COR-L47 (cell line): Measurements from ENCODE around the gene TSNAXIP1.

Experiments
- DNase-seq: peaks from one replicate; lab custom pipeline; 2025; lab: John Stamatoyannopoulos, UW

The TSNAXIP1 gene

GRCh38 chr16:67806428-67807147 lies at the start of gene TSNAXIP1, which contains the start of gene RANBP10:
Gene TSNAXIP1 (plus strand): TSS chr16:67806889. CDS start chr16:67807150, 261 bp downstream.
Gene RANBP10 (minus strand): TSS chr16:67806560. CDS start chr16:67806536, 24 bp downstream.
- peak; percentile 98 for DNase-seq

GRCh38 chr16:67758006-67758405 lies 48.7 kb upstream of the TSNAXIP1 start:
- DNase-seq = no peak

GRCh38 chr16:67758966-67759365 lies 47.7 kb upstream of the TSNAXIP1 start:
- DNase-seq = no peak

- no peak for DNase-seq
Measured at GRCh38 chr16:67760206-67760955, 46.3 kb upstream of the TSNAXIP1 start.

- no peak for DNase-seq
Measured at GRCh38 chr16:67760956-67761230, 45.8 kb upstream of the TSNAXIP1 start.

GRCh38 chr16:67761924-67762323 lies 44.8 kb upstream of the TSNAXIP1 start:
- no peak for DNase-seq

GRCh38 chr16:67762385-67762784 lies 44.3 kb upstream of the TSNAXIP1 start:
- no peak for DNase-seq

- DNase-seq = no peak
Measured at GRCh38 chr16:67763066-67763465, 43.6 kb upstream of the TSNAXIP1 start.

GRCh38 chr16:67764158-67764667 lies 42.5 kb upstream of the TSNAXIP1 start:
- DNase-seq = no peak

GRCh38 chr16:67766291-67766690 lies 40.4 kb upstream of the TSNAXIP1 start:
- DNase-seq = no peak

GRCh38 chr16:67767953-67768352 lies 38.7 kb upstream of the TSNAXIP1 start:
- DNase-seq = no peak

- DNase-seq = no peak
Measured at GRCh38 chr16:67770346-67770991, 36.2 kb upstream of the TSNAXIP1 start.

GRCh38 chr16:67773099-67773498 lies 33.6 kb upstream of the TSNAXIP1 start:
- no peak for DNase-seq

GRCh38 chr16:67773569-67774456 lies 32.9 kb upstream of the TSNAXIP1 start:
- no peak for DNase-seq

- no peak for DNase-seq
Measured at GRCh38 chr16:67774457-67774853, 32.2 kb upstream of the TSNAXIP1 start.

- no peak for DNase-seq
Measured at GRCh38 chr16:67775273-67775672, 31.4 kb upstream of the TSNAXIP1 start.

- DNase-seq = no peak
Measured at GRCh38 chr16:67779256-67780014, 27.3 kb upstream of the TSNAXIP1 start.

GRCh38 chr16:67780847-67781564 lies 25.7 kb upstream of the TSNAXIP1 start:
- no peak for DNase-seq

GRCh38 chr16:67781565-67781921 lies 25.1 kb upstream of the TSNAXIP1 start:
- DNase-seq = no peak

GRCh38 chr16:67782567-67783352 lies 23.9 kb upstream of the TSNAXIP1 start:
- DNase-seq = no peak
